SK-MEL-5 (cell line): ENCODE results near the gene TIMM10B. TPM values are rescaled to one million over a fixed set of nuclear protein-coding genes. Genes with fewer than 3 reads are reported as not detected.

Source experiments
- DNase-seq: peaks from one replicate; pipeline ENCODE4 v3.0.0-alpha.2; 2016; ENCODE audit warnings: low read depth, low spot score
- in situ Hi-C: cut with HindIII; loops from 2 replicates; pipeline ENCODE4 v1.10.0; 2016; ENCODE audit warnings: low sequenced_read_pairs, high pct_unique_total_duplicates, low pct_unique_long_range_greater_than_20kb
- polyA plus RNA-seq, 2 experiments: library from polyadenylated mRNA; depleted of rRNA; stranded (reverse); fragments of >200 nt; gene quantifications; 2 replicates each; pipeline ENCODE4 v1.2.3, GENCODE V29; 2015
- total RNA-seq: library from RNA; depleted of rRNA; stranded (reverse); fragments of >200 nt; shearing (Covaris generic); gene quantifications from 2 replicates; pipeline ENCODE4 v1.2.3, GENCODE V29; 2014; rRNA removed

Gene TIMM10B
- 61.3 and 68.5 TPM in 2 replicates for total RNA-seq
- polyA plus RNA-seq (2015; cell fraction: cytosol; rRNA removed): 47.9 and 48.7 TPM in 2 replicates
- 53.6 and 54.9 TPM in 2 replicates for polyA plus RNA-seq (2015; cell fraction: nucleus; rRNA removed)

DNA sequence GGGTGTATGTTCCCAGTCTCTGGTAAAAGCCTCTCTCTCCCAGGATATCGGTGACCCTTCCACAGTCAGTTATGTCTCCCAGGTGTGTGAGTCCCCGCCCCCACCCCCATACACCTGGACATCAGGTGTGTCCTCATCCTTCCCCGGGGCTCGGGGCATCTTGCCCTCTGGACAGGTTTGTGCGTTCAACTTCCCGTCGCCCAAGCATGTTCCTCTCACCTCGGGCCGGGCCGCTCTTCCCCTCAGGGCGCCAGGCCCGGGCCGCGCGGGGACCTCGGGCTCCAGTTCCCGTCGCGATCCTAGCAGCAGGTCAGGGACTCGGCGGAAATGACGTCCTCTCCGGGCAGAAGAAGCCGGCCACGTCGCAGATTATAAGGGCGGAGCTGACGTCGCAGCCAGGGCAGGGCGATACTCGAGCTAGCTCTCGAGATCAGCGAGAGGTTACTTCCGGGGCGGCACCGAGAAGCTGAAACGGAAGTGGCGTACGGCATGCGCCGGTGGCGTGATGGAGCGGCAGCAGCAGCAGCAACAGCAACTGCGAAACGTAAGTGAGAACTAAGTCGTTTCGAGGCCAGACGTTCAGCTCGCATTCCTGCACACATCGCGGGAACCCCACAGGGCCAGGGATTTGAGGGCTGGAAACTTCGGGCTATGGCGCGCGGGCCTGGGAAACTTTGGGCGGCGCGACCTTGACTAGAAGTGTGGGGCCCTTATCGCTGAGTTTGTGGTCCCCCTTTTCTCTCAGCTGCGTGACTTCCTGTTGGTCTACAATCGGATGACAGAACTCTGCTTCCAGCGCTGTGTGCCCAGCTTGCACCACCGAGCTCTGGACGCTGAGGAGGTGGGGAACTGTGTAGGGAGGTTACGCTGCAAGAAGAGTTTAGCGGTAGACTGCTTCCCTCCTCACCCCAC lies at the start of gene TIMM10B, which contains the start of gene ARFIP2:
TIMM10B (plus strand) TSS at position 490 of the 912 bp plus-strand sequence; CDS start at position 506, 16 bp downstream.
ARFIP2 (minus strand) TSS at position 320 of the 912 bp plus-strand sequence. CDS start 910 bp downstream, outside the sequence.
- peak; percentile 98 for DNase-seq
- in situ Hi-C loops: no loop called here

- no peak for DNase-seq
- in situ Hi-C loops: no loop called here
Measured at GRCh38 chr11:6431861-6432260, 49.4 kb upstream of the TIMM10B start.

DNA sequence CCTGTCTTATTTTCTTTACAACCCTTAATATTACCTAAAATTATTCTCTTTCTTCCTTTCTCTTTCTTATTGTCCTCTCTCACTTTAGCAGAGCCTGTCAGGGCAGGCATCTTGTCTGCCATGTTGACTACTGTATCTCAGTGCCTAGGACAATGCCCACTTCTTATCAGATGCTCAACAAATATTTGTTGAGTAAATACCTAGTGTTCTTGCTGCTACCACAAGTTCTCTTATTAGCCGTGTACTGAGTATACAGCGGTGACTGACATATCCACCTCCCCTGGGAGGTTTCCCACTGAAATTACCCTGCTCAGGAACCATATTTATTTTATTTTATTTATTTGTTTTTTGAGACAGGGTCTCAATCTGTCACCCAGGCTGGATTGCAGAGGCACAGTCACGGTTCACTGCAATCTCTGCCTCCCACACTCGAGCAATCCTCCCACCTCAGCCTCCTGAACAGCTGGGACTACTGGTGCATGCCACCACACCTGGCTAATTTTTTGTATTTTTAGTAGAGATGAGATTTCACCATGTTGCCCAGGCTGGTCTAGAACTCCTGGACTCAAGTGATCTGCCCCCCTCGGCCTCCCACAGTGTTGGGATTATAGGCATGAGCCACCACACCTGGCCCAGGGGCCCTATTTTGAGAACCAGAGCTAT lies 47.2 kb upstream of the TIMM10B start:
- in situ Hi-C loops: no loop called here
- no peak for DNase-seq

DNA sequence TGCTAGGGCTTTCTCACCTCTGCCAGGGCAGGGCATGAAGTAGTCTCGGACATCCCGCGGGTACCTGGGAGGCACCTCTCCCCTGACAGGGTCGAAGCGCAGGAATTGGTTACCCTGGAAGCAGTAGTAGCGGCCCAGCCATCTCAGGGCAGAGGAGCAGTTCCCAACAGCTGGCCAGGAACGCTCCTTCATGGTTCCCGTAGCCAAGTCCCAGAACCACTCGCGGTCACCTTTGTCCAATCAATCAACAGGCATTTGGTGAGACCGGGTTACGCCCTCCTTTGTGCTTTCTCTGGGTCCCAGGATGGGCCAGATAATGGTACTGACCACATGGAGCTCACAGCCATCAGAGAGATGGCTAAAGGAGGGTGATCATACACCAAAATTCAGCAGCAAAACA lies 43.9 kb upstream of the TIMM10B start:
- no peak for DNase-seq
- in situ Hi-C loops: no loop called here

DNA sequence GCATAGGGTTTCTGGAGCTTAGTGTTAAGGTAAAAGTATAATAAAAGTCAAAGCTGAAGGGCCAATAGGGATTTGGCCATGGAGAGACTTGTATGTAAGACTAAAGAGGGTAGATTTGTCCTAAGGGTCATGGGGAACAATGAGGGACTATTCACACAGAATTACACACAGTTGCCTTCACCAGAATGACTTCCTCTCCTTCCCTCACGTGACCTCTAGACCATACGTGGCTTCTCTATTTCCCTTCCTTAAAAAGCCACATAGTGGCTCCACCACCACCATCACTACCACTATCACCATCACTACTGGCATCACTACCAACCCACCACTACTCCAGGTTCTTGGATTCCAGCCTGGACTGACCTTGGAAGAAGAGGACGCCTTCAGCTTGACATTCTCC lies 43.3 kb upstream of the TIMM10B start:
- in situ Hi-C loops: no loop called here
- peak; percentile 70 for DNase-seq

DNA sequence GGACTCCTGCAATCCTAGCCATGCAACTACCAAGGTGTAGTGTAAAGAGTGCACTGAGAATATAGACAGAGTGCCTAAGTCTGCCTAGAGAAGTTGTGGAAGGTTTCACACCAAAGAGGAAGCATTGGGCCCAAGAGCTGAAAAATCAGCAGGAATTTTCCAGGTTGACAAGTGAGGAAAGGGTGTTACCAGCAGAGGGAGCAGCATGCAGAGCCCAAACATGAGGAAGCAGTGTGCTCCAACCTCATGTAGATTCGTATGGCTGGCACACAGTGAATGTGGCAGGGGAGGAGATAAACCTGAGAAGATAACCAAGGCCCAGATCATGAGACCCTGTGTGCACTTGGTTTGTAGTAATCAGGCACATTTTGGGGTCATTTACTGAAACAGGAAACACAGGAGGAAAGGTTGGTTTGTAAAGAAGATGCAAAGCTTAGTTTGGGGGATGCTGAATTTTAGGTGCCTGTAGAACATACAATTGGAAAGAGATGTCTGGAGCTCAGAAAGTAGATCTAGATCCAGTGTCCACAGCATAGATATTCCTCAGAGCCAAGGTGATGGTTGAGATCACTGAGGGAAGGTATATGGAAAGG lies 42.2 kb upstream of the TIMM10B start:
- in situ Hi-C loops: no loop called here
- peak; percentile 85 for DNase-seq

- no peak for DNase-seq
- in situ Hi-C loops: no loop called here
Measured at GRCh38 chr11:6440906-6441358, 40.4 kb upstream of the TIMM10B start, which contains the start of gene HPX. HPX (minus strand) TSS chr11:6440987; CDS start chr11:6440963, 24 bp downstream.

- no peak for DNase-seq
- in situ Hi-C loops: no loop called here
Measured at GRCh38 chr11:6442441-6442840, 38.9 kb upstream of the TIMM10B start.

- DNase-seq: peak; percentile 70
- in situ Hi-C loops: no loop called here
Measured at GRCh38 chr11:6443269-6444003, 37.9 kb upstream of the TIMM10B start.

DNA sequence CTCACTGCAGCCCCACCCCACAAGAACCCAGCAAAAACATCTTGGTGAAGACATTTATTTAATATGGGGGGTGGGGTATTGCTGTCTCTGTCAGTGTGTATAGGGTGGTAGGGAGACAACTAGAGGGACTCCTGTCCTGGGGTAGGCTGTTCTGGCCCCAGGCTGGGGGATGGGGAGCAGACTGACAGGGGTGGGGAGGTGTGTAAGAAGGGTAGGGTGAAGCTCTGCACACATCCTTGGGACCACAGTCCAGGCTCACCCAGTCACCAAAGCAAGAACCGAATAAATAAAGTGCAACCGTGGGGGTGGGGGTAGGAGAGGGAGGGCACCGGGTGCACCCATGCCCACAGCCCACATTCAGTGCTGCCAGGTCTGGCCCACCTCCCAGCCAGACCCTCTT lies 32.7 kb upstream of the TIMM10B start:
- DNase-seq: no peak
- in situ Hi-C loops: no loop called here

GRCh38 chr11:6452219-6452618 lies 29.1 kb upstream of the TIMM10B start:
- DNase-seq: no peak

DNA sequence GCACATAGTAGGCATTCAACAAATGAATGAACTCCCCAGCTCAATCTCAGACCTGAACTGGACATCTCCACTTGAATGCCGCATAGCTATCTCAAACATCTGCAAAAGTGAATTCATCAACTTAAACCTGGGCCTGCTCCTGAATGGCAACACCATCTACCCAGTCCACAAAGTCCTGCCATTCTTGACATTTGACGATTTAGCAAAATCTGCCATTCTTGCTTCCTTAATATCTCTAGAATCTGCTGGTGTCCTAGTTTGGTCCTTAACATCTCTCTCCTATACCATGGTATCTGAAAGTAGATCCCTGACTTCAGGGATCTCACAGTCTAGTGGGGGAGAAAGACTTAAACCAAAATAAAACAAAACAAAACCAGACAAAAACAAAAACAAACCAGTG lies 28.1 kb upstream of the TIMM10B start:
- in situ Hi-C loops: no loop called here
- DNase-seq: no peak

More at GRCh38 chr11:6452219-6452618, 29.1 kb upstream of the TIMM10B start:
- in situ Hi-C loops: no loop called here

DNA sequence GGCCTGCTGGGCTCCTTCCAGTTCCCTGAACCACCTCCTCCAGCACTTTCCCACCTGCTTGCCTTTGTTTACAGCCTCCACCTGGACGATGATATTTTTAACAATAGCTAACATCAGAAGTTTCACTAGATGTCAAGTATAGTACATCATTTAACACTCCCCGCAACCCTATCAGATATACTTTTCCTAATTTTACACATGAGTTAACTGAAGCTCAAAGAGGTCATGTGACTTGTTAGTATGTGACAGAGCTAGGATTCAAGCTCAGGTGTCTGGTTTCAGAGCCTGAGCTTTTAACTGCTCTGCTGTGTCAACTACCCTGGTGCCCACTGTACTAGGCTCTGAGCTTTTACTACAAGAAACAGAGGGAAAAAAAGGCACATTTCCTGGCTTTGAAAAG lies 26.2 kb upstream of the TIMM10B start:
- no peak for DNase-seq
- in situ Hi-C loops: no loop called here

DNA sequence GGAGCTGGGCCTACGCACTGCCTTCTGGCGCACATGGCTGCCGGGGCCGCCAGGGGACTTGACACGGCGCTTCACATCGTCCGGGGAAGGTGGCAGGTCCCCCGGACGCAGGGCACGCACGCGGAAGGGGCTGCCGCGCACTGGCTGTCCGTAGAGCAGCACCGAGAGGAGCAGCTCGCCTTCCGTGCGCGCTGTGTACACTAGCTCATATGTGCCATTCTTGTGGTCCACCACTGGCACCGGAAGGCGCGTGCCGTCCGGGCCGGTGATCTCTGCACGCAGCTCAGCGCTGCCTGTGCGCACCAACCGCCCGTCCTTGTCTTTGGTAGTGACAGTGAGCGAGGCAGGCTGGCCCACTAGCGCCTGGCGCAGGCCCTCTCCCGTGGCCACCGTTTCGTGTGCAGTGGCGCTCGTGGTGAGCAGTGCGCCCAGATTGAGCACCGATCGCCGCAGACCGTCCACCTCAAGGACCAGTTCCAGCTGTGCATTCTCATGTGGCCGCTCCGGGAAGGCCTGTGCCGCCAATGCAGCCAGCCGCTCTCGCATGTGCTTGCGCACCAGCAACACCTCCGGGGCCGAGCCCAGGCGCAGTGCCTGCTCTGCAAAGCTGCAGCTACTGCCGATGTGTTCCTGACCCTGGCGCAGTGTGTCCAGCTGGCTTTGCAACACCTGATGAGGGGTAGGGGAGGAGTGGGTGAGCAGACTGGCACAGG lies 24.8 kb upstream of the TIMM10B start:
- in situ Hi-C loops: no loop called here
- no peak for DNase-seq

- DNase-seq: no peak
- in situ Hi-C loops: no loop called here
Measured at GRCh38 chr11:6457581-6458320, 23.6 kb upstream of the TIMM10B start.
